PC-9 (cell line): ENCODE data around the gene POGLUT3.

Experiments used
- CTCF ChIP-seq: fragments of 200-600 bp; sonication (generic); conservative IDR thresholded peaks from 2 replicates; pipeline ENCODE4 v1.6.1; 2017; ENCODE audit warnings: mixed run types, antibody characterized with exemption, mild to moderate bottlenecking, moderate library complexity
- EZH2 ChIP-seq: fragments of 200-600 bp; sonication (generic); IDR thresholded peaks from 2 replicates; pipeline ENCODE4 v1.8.0; 2017; ENCODE audit warnings: antibody characterized with exemption, low read depth

GRCh38 chr11:108530426-108530825 lies 32.2 kb upstream of the POGLUT3 start:
- TF ChIP-seq CTCF = no peak
- no peak for TF ChIP-seq EZH2
